GM06990 (cell line): ENCODE data around the gene ZNF382.

ENCODE experiments used
- DNase-seq: peaks from one replicate; pipeline ENCODE4 v3.0.0-alpha.2; 2011; ENCODE audit not compliant: insufficient read length; ENCODE audit errors: extremely low read depth
- H3K27me3 ChIP-seq: replicated peaks from 2 replicates; pipeline ENCODE4 v1.6.0; 2011; ENCODE audit warnings: low read length; ENCODE audit not compliant: control insufficient read depth, insufficient read depth
- H3K36me3 ChIP-seq: 2 replicates; pipeline ENCODE4 v1.5.1; 2011; ENCODE audit warnings: low read length; ENCODE audit not compliant: control insufficient read depth, insufficient read depth
- H3K4me3 ChIP-seq: replicated peaks from 2 replicates; pipeline ENCODE4 v1.5.1; 2011; ENCODE audit warnings: low read depth, mild to moderate bottlenecking, control low read depth, low read length
- CTCF ChIP-seq: IDR thresholded peaks from 2 replicates; pipeline ENCODE4 v1.5.1; 2011; ENCODE audit warnings: low read length, control low read depth, mild to moderate bottlenecking, inconsistent platforms; ENCODE audit not compliant: insufficient read depth, poor library complexity, severe bottlenecking

Gene ZNF382

GRCh38 chr19:36627057-36627456, 21.9 kb downstream of the ZNF382 start:
- Histone ChIP-seq H3K4me3 (no peak overlapping the region), H3K27me3 (no peaks in the 10 kb centered on the region), H3K36me3 (no peaks in the 10 kb centered on the region)
- no peak for TF ChIP-seq CTCF
- no peak for DNase-seq

- Histone ChIP-seq H3K36me3 (no peaks in the 10 kb centered on the region), H3K4me3 (no peak overlapping the region), H3K27me3 (no peaks in the 10 kb centered on the region)
- no peak for DNase-seq
- TF ChIP-seq CTCF: no peak
Observed at GRCh38 chr19:36635342-36635741, 30.2 kb downstream of the ZNF382 start.

GRCh38 chr19:36638862-36639510, 33.9 kb downstream of the ZNF382 start:
- no peak for TF ChIP-seq CTCF
- no peak overlapping the region for H3K4me3 ChIP-seq
- H3K36me3 ChIP-seq: peaks cover 2% of the 10 kb centered on the region
- no peaks in the 10 kb centered on the region for H3K27me3 ChIP-seq
- no peak for DNase-seq

DNA sequence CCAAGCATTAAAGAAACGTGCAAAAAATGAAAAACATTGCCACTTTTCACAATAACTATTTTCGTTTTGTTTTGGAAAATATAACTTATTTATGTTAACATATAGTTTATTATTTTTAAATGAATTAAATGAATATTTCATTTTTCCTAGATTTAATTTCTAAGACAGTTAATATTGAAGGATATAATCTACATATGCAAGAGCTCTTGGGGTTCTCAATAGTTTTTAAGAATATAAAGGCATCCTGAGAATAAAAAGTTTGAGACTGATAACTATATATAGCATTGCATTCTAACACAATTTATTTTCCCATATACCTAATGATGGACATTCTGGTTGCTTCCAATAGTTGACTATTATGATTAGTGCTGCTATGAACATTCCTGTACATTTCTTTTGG, 41.6 kb downstream of the ZNF382 start:
- Histone ChIP-seq H3K27me3 (no peaks in the 10 kb centered on the region), H3K4me3 (no peak overlapping the region), H3K36me3 (peaks cover 2% of the 10 kb centered on the region)
- TF ChIP-seq CTCF: no peak
- no peak for DNase-seq

DNA sequence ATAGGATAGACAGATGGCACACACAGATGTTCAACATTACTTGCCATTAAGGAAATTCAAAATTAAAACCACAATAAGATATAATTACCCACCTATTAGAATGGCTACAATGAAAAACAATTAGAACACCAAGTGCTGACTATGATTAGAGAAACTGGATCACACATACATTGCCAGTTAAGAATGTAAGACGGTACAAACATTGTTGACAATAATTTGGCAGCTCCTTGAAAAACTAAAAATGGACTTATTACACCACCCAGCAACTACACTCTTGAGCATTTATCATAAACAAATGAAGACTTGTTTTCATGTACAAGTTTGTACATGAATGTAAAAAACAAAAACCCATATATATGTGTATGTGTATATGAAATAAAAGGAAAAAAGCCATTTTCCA, 47.8 kb downstream of the ZNF382 start:
- no peak overlapping the region for H3K4me3 ChIP-seq
- peaks cover 8% of the 10 kb centered on the region for H3K36me3 ChIP-seq
- H3K27me3 ChIP-seq: no peaks in the 10 kb centered on the region
- TF ChIP-seq CTCF: no peak
- DNase-seq: no peak

- H3K27me3 ChIP-seq: no peaks in the 10 kb centered on the region
- TF ChIP-seq CTCF: no peak
- DNase-seq: no peak
- peak overlapping the region; percentile 70 for H3K4me3 ChIP-seq
- 0 out of 2 replicates have a peak, but pooled peaks cover 2% of the 10 kb centered on the region for H3K36me3 ChIP-seq
Observed at GRCh38 chr19:36665832-36666231, 60.7 kb downstream of the ZNF382 start.
